Thyroid gland (tissue), 4 donors: ENCODE data around the gene SVOP. TPM values are rescaled to one million over a fixed set of nuclear protein-coding genes. Genes with fewer than 3 reads are reported as not detected.

Experiments
- DNase-seq, 2 donors: peaks; one replicate each; pipeline ENCODE4 v3.0.0-alpha.2; 2019
- H3K27ac ChIP-seq, 3 donors: fragments of 200-600 bp; sonication (generic); 1 replicate in 2 of 3; 2 replicates in 1 of 3; pipeline ENCODE4 v1.5.1; 2016 to 2019; ENCODE audit warnings: mild to moderate bottlenecking in 1 of 3, moderate library complexity in 1 of 3
- H3K27me3 ChIP-seq: fragments of 200-600 bp; sonication (generic); one replicate; pipeline ENCODE4 v1.5.1; 2019
- H3K36me3 ChIP-seq, 2 donors: fragments of 200-600 bp; sonication (generic); one replicate each; pipeline ENCODE4 v1.5.1; 2016 to 2019
- H3K4me1 ChIP-seq, 2 donors: fragments of 200-600 bp; sonication (generic); one replicate each; pipeline ENCODE4 v1.5.1; 2017 to 2019
- H3K4me3 ChIP-seq, 3 donors: fragments of 200-600 bp; sonication (generic); replicated peaks in 1 of 3; 1 replicate in 2 of 3; 2 replicates in 1 of 3; pipeline ENCODE4 v1.5.1; 2016; ENCODE audit warnings: mild to moderate bottlenecking in 1 of 3
- H3K9me3 ChIP-seq: fragments of 200-600 bp; sonication (generic); one replicate; pipeline ENCODE4 v1.5.1; 2017
- CTCF ChIP-seq, 6 experiments: fragments of 200-600 bp in 3 of 6; fragments of 450-650 bp in 3 of 6; sonication (generic) in 3 of 6; IDR thresholded peaks; one replicate each; pipeline ENCODE4 v1.5.1; 2016 to 2019; ENCODE audit warnings: antibody characterized with exemption in 6 of 6, mild to moderate bottlenecking in 2 of 6, inconsistent platforms in 1 of 6, moderate library complexity in 1 of 6
- POLR2A ChIP-seq, 2 donors: fragments of 450-650 bp; IDR thresholded peaks; one replicate each; pipeline ENCODE4 v1.6.1; 2017; ENCODE audit warnings: antibody characterized with exemption in 2 of 2, mild to moderate bottlenecking in 2 of 2, moderate library complexity in 1 of 2
- WGBS, 2 donors: methylation state at CpG; one replicate each; pipeline ENCODE4 v1.1.5; 2017; 5-methylcytosine and 5-hydroxymethylcytosine counted together
- intact Hi-C: fragments of 100-400 bp; cut with DNase I; formaldehyde crosslinking; loops from one replicate; pipeline ENCODE4 v1.15.1; 2023
- small RNA-seq: library from RNA; depleted of rRNA; stranded (forward); fragments of <200 nt; gene quantifications from one replicate; pipeline ENCODE3, GENCODE V24; 2016
- total RNA-seq, 4 donors: library from RNA; depleted of rRNA; stranded (reverse); fragments of >200 nt; gene quantifications; one replicate each; pipeline ENCODE4 v1.2.3, GENCODE V29; 2016

Gene SVOP
- total RNA-seq, 4 donors from 2014 or later, result not detected

- TF ChIP-seq CTCF (IDR thresholded peaks at IDR 0.05) (no peak), POLR2A (IDR thresholded peaks at IDR 0.05) (no peak)
- H3K4me3 ChIP-seq, result peak overlapping the region in 2 of 3 donors; percentile 44 to 52
- peak in 1 of 2 donors; percentile 15 for DNase-seq
- peak overlapping the region; percentile 77 to 90 (median 87) for H3K27ac ChIP-seq
- no peaks in the 10 kb centered on the region for H3K9me3 ChIP-seq
- peaks cover 28 to 43% of the 10 kb centered on the region in 2 donors for H3K4me1 ChIP-seq
- intact Hi-C loops, result no loop called here
- H3K27me3 ChIP-seq, result no peaks in the 10 kb centered on the region
- 12 to 22% methylated on average over 18 of the region's 18 CpGs for WGBS, 2 donors
- no peaks in the 10 kb centered on the region for H3K36me3 ChIP-seq
These were observed 162.4 kb downstream of the SVOP start for GRCh38 chr12:108858311-108859074.

Small RNAs within 50 kb of the gene (small RNA-seq; reads per million reads assigned to genes)
- gene AC190387.1, result not detected
- gene RNA5SP372, result not detected
- gene RNU6-361P, result not detected

Other genes starting within 250 kb of the SVOP start
- gene SSH1, start 163.5 kb downstream of the SVOP start, total RNA-seq, result 10 to 100 TPM; 13.0 to 26.8 (median 21.7) TPM
- not detected for gene DAO, start 141.0 kb downstream of the SVOP start, total RNA-seq
- gene USP30, start 31.5 kb upstream of the SVOP start, total RNA-seq, result 10 to 100 TPM; 18.8 to 25.7 (median 20.9) TPM
- gene ALKBH2, start 72.4 kb upstream of the SVOP start, total RNA-seq, result 10 to 100 TPM in 3 of 4 donors, 1 to 10 TPM in 1; 7.6 to 34.5 (median 16.7) TPM
- gene UNG, start 76.5 kb upstream of the SVOP start, total RNA-seq, result 10 to 100 TPM; 33.1 to 45.5 (median 37.5) TPM
- 100 to 1,000 TPM; 115 to 178 (median 140) TPM for gene ACACB, start 95.5 kb upstream of the SVOP start, total RNA-seq